Lung (tissue), 12 donors: ENCODE results near the gene NCBP3. TPM values are rescaled to one million over a fixed set of nuclear protein-coding genes. Genes with fewer than 3 reads are reported as not detected.
A peak's percentile ranks its signal among the peaks of the same experiment; 100 is the strongest.

ENCODE experiments used
- ATAC-seq: fragments of 200-7000 bp; cut with Tn5 transposase; one replicate; pipeline ENCODE4 v1.9.1; 2020; ENCODE audit warnings: moderate number of reproducible peaks; ENCODE audit not compliant: insufficient read depth, low FRiP score
- DNase-seq, 3 donors: peaks; one replicate each; pipeline ENCODE4 v3.0.0-alpha.2; 2013 to 2017
- H3K27ac ChIP-seq, 2 donors: one replicate each; pipeline ENCODE4 v1.5.1; 2013; ENCODE audit warnings: mild to moderate bottlenecking in 2 of 2, moderate library complexity in 2 of 2, control low read depth in 1 of 2, inconsistent platforms in 1 of 2, low read depth in 1 of 2, low read length in 1 of 2
- H3K27me3 ChIP-seq, 3 donors: one replicate each; pipeline ENCODE4 v1.5.1; 2013; ENCODE audit warnings: low read length in 2 of 3; ENCODE audit not compliant: control insufficient read depth in 3 of 3, insufficient read depth in 3 of 3
- H3K36me3 ChIP-seq, 4 donors: one replicate each; pipeline ENCODE4 v1.5.1; 2013; ENCODE audit warnings: low read length in 4 of 4, mild to moderate bottlenecking in 1 of 4, moderate library complexity in 1 of 4; ENCODE audit not compliant: control insufficient read depth in 4 of 4, insufficient read depth in 4 of 4
- H3K4me1 ChIP-seq, 5 donors: one replicate each; pipeline ENCODE4 v1.5.1; 2013; ENCODE audit warnings: low read length in 5 of 5, mild to moderate bottlenecking in 2 of 5, moderate library complexity in 1 of 5; ENCODE audit not compliant: control insufficient read depth in 5 of 5, insufficient read depth in 5 of 5
- H3K4me3 ChIP-seq: one replicate; pipeline ENCODE4 v1.5.1; 2013; ENCODE audit warnings: mild to moderate bottlenecking, control low read depth, moderate library complexity
- H3K9ac ChIP-seq, 2 donors: one replicate each; pipeline ENCODE4 v1.5.1; 2013; ENCODE audit warnings: low read length in 2 of 2, control low read depth in 1 of 2; ENCODE audit not compliant: insufficient read depth in 1 of 2
- H3K9me3 ChIP-seq, 4 donors: one replicate each; pipeline ENCODE4 v1.5.1; 2013; ENCODE audit warnings: low read length in 3 of 4, mild to moderate bottlenecking in 1 of 4, moderate library complexity in 1 of 4; ENCODE audit not compliant: control insufficient read depth in 4 of 4, insufficient read depth in 3 of 4
- WGBS, 2 donors: extraction: QIAGEN DNeasy Blood & Tissue Kit; methylation state at CpG; one replicate each; pipeline ENCODE4 v1.1.7; 2013; 5-methylcytosine and 5-hydroxymethylcytosine counted together
- polyA plus RNA-seq, 2 donors: library from polyadenylated mRNA; stranded (reverse); fragments of 200-250 nt; gene quantifications; one replicate each; pipeline ENCODE4 v1.2.1, GENCODE V29; 2013
- total RNA-seq, 2 donors: library from RNA; depleted of rRNA in 1 of 2; stranded (reverse); fragments of >200 nt in 1 of 2; gene quantifications; one replicate each; pipeline ENCODE4 v1.2.1, GENCODE V29; 2014 to 2021
- TF ChIP-seq, protein P1 (sequence below): IDR thresholded peaks from 2 replicates; pipeline ENCODE4 v1.5.1; 2012; ENCODE audit warnings: mild to moderate bottlenecking; ENCODE audit errors: control extremely low read depth, extremely low read depth
- donor health status: control.
- donor health status: control.
- donor health status: Bipolar disorder and iron deficiency.
- donor health status: healthy.
- donor health status: DM: yes; HTN: yes; CAD: no.

The NCBP3 gene
- total and polyA plus RNA-seq, 4 donors, result 15.9 to 49.4 (median 26.0) TPM

DNA sequence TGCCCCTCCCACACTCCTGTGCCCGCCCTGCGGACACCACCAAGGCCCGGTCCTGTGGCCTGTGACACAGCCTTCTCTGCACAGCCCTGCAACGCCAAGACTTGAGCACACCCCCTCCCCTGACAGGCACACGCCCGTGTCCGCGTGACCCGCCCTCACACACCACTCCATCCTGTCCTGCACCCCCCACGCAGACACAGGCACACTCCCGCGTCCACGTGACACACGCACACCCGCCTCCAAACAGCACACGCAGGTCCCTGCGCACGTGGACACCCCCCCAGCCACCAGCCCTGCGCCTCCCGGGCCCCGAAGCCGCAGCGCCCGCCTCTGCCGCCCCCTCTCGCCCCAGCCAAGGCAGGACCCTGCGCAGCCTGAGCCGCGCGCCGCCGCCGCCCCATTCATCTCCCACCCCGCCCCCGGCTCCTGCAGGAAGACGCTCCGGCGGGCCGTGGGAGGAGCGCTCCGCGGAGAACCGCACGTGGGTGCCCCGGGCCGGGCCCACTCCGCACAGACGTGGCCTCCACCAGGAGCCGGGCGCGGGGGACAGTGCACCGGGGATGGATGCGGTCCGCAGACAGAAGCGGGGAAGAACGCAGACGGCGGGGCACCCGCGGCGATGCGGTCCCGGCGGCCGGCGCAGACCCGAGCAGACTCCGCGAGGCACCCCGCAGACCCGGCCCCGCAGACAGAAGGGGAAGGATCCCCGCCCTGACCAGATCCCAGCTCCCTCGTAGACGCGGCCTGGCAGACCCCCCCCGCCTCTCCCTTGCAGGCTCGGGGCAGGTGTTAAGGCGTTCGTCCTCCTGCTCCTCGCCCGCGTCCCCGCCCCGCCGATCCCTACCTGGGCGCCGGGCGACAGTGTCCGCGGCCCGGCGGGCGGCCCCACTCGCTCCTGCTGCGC lies 46.3 kb upstream of the NCBP3 start:
- DNase-seq, result peak; percentile 30 to 59 (median 49)
- Histone ChIP-seq H3K9me3 (no peaks in the 10 kb centered on the region), H3K9ac (no peak overlapping the region), H3K4me1 (peaks cover 0 to 42% (median 13%) of the 10 kb centered on the region in 5 donors), H3K27me3 (no peaks in the 10 kb centered on the region), H3K4me3 (peak overlapping the region; percentile 30), H3K27ac (peak overlapping the region in 1 of 2 donors; percentile 48), H3K36me3 (no peaks in the 10 kb centered on the region)
- WGBS, 2 donors, result 1% methylated on average over 57 to 96 of the region's 96 CpGs
- ATAC-seq, result peak; percentile 37
- TF ChIP-seq, protein P1, sequence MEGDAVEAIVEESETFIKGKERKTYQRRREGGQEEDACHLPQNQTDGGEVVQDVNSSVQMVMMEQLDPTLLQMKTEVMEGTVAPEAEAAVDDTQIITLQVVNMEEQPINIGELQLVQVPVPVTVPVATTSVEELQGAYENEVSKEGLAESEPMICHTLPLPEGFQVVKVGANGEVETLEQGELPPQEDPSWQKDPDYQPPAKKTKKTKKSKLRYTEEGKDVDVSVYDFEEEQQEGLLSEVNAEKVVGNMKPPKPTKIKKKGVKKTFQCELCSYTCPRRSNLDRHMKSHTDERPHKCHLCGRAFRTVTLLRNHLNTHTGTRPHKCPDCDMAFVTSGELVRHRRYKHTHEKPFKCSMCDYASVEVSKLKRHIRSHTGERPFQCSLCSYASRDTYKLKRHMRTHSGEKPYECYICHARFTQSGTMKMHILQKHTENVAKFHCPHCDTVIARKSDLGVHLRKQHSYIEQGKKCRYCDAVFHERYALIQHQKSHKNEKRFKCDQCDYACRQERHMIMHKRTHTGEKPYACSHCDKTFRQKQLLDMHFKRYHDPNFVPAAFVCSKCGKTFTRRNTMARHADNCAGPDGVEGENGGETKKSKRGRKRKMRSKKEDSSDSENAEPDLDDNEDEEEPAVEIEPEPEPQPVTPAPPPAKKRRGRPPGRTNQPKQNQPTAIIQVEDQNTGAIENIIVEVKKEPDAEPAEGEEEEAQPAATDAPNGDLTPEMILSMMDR, result no peak

DNA sequence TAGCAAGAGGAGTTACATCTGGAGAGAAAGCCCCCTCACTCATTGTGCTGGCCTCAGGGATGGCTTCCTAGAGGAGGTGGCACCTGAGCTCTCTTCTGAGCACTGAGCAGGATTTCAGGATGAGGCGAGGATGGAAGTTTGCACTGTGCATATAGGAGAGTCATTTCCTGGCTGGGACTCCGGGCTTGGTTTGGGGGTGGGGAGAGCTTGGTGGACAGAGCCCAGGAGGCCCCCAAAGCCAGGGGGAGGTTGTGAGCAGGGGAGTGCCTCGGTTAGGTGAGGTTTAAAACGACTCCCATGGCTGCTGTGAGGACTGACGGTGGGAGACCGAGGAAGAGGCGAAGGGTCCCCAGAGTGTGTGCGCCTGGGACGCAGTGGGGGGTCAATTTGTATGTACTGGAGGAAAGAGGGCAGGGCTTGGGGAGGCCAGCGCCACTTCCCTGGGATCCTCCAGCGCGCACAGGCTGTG lies 45.6 kb upstream of the NCBP3 start:
- ATAC-seq, result no peak
- TF ChIP-seq, protein P1, result no peak

DNA sequence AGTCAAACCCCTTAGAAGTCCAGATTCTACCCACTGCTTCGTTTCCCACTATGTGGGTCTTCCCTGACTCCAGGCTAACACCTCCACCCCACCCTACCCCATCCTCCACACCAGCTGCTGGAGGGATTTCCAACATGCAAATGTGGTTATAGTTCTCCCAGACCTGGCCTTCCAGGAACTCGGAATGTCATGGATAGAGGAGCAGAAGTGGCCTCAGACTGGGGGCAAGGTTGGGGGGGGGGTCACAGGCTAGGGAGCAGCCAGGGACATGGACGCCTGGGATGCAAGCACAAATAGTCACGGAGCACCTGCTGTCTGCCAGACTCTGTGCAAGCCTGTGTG lies 44.8 kb upstream of the NCBP3 start:
- peaks cover 0 to 46% (median 13%) of the 10 kb centered on the region in 5 donors for H3K4me1 ChIP-seq
- WGBS, 2 donors, result 80 to 83% methylated on average over 4 of the region's 4 CpGs
- DNase-seq, result no peak
- no peak overlapping the region for H3K27ac ChIP-seq
- no peak overlapping the region for H3K9ac ChIP-seq
- no peaks in the 10 kb centered on the region for H3K36me3 ChIP-seq
- no peak for ATAC-seq
- H3K4me3 ChIP-seq, result no peak overlapping the region
- H3K9me3 ChIP-seq, result no peaks in the 10 kb centered on the region
- TF ChIP-seq, protein P1, result no peak
- H3K27me3 ChIP-seq, result no peaks in the 10 kb centered on the region

More for the DNA sequence above, 45.6 kb upstream of the NCBP3 start:
- no peaks in the 10 kb centered on the region for H3K27me3 ChIP-seq
- no peak overlapping the region for H3K9ac ChIP-seq
- H3K27ac ChIP-seq, result peak overlapping the region in 1 of 2 donors; percentile 17
- no peaks in the 10 kb centered on the region for H3K36me3 ChIP-seq
- peaks cover 0 to 49% (median 13%) of the 10 kb centered on the region in 5 donors for H3K4me1 ChIP-seq
- WGBS, 2 donors, result 38 to 42% methylated on average over 12 of the region's 12 CpGs
- no peak for DNase-seq
- no peaks in the 10 kb centered on the region for H3K9me3 ChIP-seq
- H3K4me3 ChIP-seq, result peak overlapping the region; percentile 30
